HepG2 (cell line): ENCODE measurements around the gene DLG1.

Source experiments
- HCFC1 ChIP-seq: fragments of 150-350 bp; IDR thresholded peaks from 2 replicates; pipeline ENCODE4 v1.6.1; 2014; ENCODE audit warnings: low read depth, low read length
- MED13 ChIP-seq: sonication (generic); formaldehyde crosslinking; IDR thresholded peaks from 2 replicates; pipeline ENCODE4 v1.5.0; 2020; ENCODE audit warnings: missing genetic modification reagents
- MYPOP ChIP-seq: sonication (generic); formaldehyde crosslinking; IDR thresholded peaks from 2 replicates; pipeline ENCODE4 v1.8.1; 2023; ENCODE audit warnings: mild to moderate bottlenecking, moderate library complexity, missing genetic modification reagents
- POLR2A ChIP-seq, 2 experiments: IDR thresholded peaks; 2 replicates each; pipeline ENCODE4 v1.6.1; 2011; ENCODE audit warnings: low read depth in 2 of 2, low read length in 2 of 2, mild to moderate bottlenecking in 1 of 2, moderate library complexity in 1 of 2; ENCODE audit not compliant: insufficient read depth in 1 of 2
- POLR2AphosphoS5 ChIP-seq: IDR thresholded peaks from 2 replicates; pipeline ENCODE4 v1.6.1; 2012; ENCODE audit warnings: low read depth, low read length
- SKIL ChIP-seq: sonication (generic); formaldehyde crosslinking; IDR thresholded peaks from 2 replicates; pipeline ENCODE4 v1.8.0; 2022; ENCODE audit warnings: missing genetic modification reagents, mild to moderate bottlenecking, moderate library complexity, borderline replicate concordance
- ZNF777 ChIP-seq: sonication (generic); formaldehyde crosslinking; IDR thresholded peaks from 2 replicates; pipeline ENCODE4 v1.4.0; 2020; ENCODE audit warnings: missing genetic modification reagents
- TF ChIP-seq, protein P1 (sequence below): sonication (generic); formaldehyde crosslinking; IDR thresholded peaks from 2 replicates; pipeline ENCODE4 v1.5.0; 2020; ENCODE audit warnings: mild to moderate bottlenecking, missing genetic modification reagents, moderate library complexity

DNA sequence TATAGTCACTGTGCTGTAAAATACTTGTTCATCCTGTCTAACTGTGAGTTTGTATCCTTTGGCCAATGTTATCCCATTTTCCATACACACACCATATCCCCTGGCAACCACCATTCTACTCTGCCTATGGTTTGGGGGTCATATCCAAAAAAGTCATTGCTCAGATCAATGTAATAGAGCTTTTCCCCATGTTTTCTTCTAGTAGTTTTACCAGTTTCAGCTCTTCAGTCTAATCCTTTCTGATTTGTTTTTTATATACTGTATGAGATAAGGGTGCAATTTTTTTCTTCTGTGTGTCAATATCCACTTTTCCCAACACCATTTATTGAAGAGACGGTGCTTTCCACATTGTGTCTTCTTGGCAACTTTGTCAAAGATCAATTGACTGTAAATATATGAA lies 14.0 kb upstream of the DLG1 start:
- no peak for TF ChIP-seq POLR2A (IDR thresholded peaks at IDR 0.05; ENCODE audit: insufficient read depth in 1 of 2, low read depth in 2 of 2, low read length in 2 of 2)
- TF ChIP-seq POLR2AphosphoS5: no peak
- TF ChIP-seq, protein P1, sequence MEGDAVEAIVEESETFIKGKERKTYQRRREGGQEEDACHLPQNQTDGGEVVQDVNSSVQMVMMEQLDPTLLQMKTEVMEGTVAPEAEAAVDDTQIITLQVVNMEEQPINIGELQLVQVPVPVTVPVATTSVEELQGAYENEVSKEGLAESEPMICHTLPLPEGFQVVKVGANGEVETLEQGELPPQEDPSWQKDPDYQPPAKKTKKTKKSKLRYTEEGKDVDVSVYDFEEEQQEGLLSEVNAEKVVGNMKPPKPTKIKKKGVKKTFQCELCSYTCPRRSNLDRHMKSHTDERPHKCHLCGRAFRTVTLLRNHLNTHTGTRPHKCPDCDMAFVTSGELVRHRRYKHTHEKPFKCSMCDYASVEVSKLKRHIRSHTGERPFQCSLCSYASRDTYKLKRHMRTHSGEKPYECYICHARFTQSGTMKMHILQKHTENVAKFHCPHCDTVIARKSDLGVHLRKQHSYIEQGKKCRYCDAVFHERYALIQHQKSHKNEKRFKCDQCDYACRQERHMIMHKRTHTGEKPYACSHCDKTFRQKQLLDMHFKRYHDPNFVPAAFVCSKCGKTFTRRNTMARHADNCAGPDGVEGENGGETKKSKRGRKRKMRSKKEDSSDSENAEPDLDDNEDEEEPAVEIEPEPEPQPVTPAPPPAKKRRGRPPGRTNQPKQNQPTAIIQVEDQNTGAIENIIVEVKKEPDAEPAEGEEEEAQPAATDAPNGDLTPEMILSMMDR (CRISPR knock-in tag): no peak
- TF ChIP-seq MYPOP (CRISPR knock-in tag): no peak
- TF ChIP-seq SKIL: no peak
- no peak for TF ChIP-seq MED13
- no peak for TF ChIP-seq ZNF777 (CRISPR knock-in tag)
- TF ChIP-seq HCFC1: no peak
